Measurements from ENCODE around the gene MRPS18A. TPM values are rescaled to one million over a fixed set of nuclear protein-coding genes. Genes with fewer than 3 reads are reported as not detected.

The MRPS18A gene
- total and polyA plus RNA-seq, 2 of the 13 experiments (the other 11 are each of a cell fraction or from before 2014, with no cell fraction given) = 87.8 to 89.1 TPM

GRCh38 chr6:43629104-43629504, 58.5 kb downstream of the MRPS18A start, which contains the start of gene GTPBP2 (continued):
- TF ChIP-seq MED8 (CRISPR knock-in tag; IDR thresholded peaks at IDR 0.05; ENCODE audit: insufficient replicate concordance) (no peak), TFDP2 (CRISPR knock-in tag; IDR thresholded peaks at IDR 0.05) (peak; percentile 97), HMGXB3 (CRISPR knock-in tag; IDR thresholded peaks at IDR 0.05; ENCODE audit: borderline replicate concordance) (peak; percentile 29; the same call in 1 of the 2 replicates), BRF2 (CRISPR knock-in tag; IDR thresholded peaks at IDR 0.05) (no peak), TBP (CRISPR knock-in tag; IDR thresholded peaks at IDR 0.05) (no peak; the same call in 1 of the 2 replicates), ZNF607 (CRISPR knock-in tag; IDR thresholded peaks at IDR 0.05; ENCODE audit: borderline replicate concordance) (no peak), NCOA2 (CRISPR knock-in tag; IDR thresholded peaks at IDR 0.05) (no peak), ZFP62 (CRISPR knock-in tag; IDR thresholded peaks at IDR 0.05) (peak; percentile 55; the same call in 1 of the 2 replicates), ZNF30 (CRISPR knock-in tag; IDR thresholded peaks at IDR 0.05) (no peak), MTF2 (CRISPR knock-in tag; IDR thresholded peaks at IDR 0.05; ENCODE audit: borderline replicate concordance) (no peak), NR2F6 (IDR thresholded peaks at IDR 0.05) (no peak), NR2F6 (CRISPR knock-in tag; IDR thresholded peaks at IDR 0.05) (no peak), THYN1 (CRISPR knock-in tag; IDR thresholded peaks at IDR 0.05; ENCODE audit: borderline replicate concordance, low read depth) (no peak), CC2D1A (CRISPR knock-in tag; IDR thresholded peaks at IDR 0.05) (no peak), MTF1 (CRISPR knock-in tag; IDR thresholded peaks at IDR 0.05) (no peak), ZBTB1 (CRISPR knock-in tag; IDR thresholded peaks at IDR 0.05; ENCODE audit: borderline replicate concordance) (no peak), RBFOX2 (IDR thresholded peaks at IDR 0.05; ENCODE audit: low read depth, low read length) (peak; percentile 71; the same call in 1 of the 2 replicates), ZNF710 (CRISPR knock-in tag; IDR thresholded peaks at IDR 0.05; ENCODE audit: borderline replicate concordance) (no peak), NR3C1 (CRISPR knock-in tag; IDR thresholded peaks at IDR 0.05) (no peak), ZNF792 (CRISPR knock-in tag; IDR thresholded peaks at IDR 0.05) (peak; percentile 77; the same call in 1 of the 2 replicates), HNRNPK (IDR thresholded peaks at IDR 0.05; ENCODE audit: low read depth, low read length, poor library complexity, severe bottlenecking) (no peak), ZBTB43 (CRISPR knock-in tag; conservative IDR thresholded peaks at IDR 0.05) (no peak)

Measured in HepG2 (cell line).